Osteoblast (primary cell): Measurements from ENCODE around the gene TSPAN17. TPM values are rescaled to one million over a fixed set of nuclear protein-coding genes. Genes with fewer than 3 reads are reported as not detected.
"Not testable (repeated sequence)": the region's sequence is repeated elsewhere in the genome, so short reads cannot be mapped to it uniquely, and the experiment has no call there.

Source experiments
- DNase-seq: peaks from one replicate; pipeline ENCODE4 v3.0.0; 2011; ENCODE audit warnings: low spot score, mixed read lengths; ENCODE audit not compliant: insufficient read length; ENCODE audit errors: missing footprints
- H2AFZ ChIP-seq: 2 replicates; pipeline ENCODE4 v1.6.0; 2011; ENCODE audit warnings: mild to moderate bottlenecking, low read length
- H3K27ac ChIP-seq: 2 replicates; pipeline ENCODE4 v1.5.1; 2011; ENCODE audit warnings: mild to moderate bottlenecking, low read depth, low read length, moderate library complexity
- H3K27me3 ChIP-seq: 2 replicates; pipeline ENCODE4 v1.6.0; 2012; ENCODE audit warnings: mild to moderate bottlenecking, control low read depth, inconsistent platforms, low read length, moderate library complexity; ENCODE audit not compliant: insufficient read depth
- H3K36me3 ChIP-seq: 2 replicates; pipeline ENCODE4 v1.5.1; 2011; ENCODE audit warnings: mild to moderate bottlenecking, low read length, control low read depth, moderate library complexity; ENCODE audit not compliant: insufficient read depth
- H3K4me1 ChIP-seq: 2 replicates; pipeline ENCODE4 v1.5.1; 2011; ENCODE audit warnings: mild to moderate bottlenecking, low read length, control low read depth, moderate library complexity; ENCODE audit not compliant: insufficient read depth
- H3K4me2 ChIP-seq: 2 replicates; pipeline ENCODE4 v1.6.0; 2011; ENCODE audit warnings: mild to moderate bottlenecking, low read length; ENCODE audit not compliant: insufficient read depth
- H3K4me3 ChIP-seq: fragments of 200-600 bp; sonication (generic); 3 replicates; pipeline ENCODE4 v1.5.1; 2012; ENCODE audit warnings: mild to moderate bottlenecking, low read length, inconsistent platforms; ENCODE audit not compliant: insufficient read depth
- H3K79me2 ChIP-seq: 2 replicates; pipeline ENCODE4 v1.6.0; 2012; ENCODE audit warnings: mild to moderate bottlenecking, low read length, control low read depth, inconsistent platforms; ENCODE audit not compliant: insufficient read depth
- H3K9me3 ChIP-seq: 2 replicates; pipeline ENCODE4 v1.5.1; 2011; ENCODE audit warnings: low read depth, low read length, control low read depth
- H4K20me1 ChIP-seq: 2 replicates; pipeline ENCODE4 v1.6.0; 2012; ENCODE audit warnings: mild to moderate bottlenecking, low read length, control low read depth; ENCODE audit not compliant: insufficient read depth
- CTCF ChIP-seq: IDR thresholded peaks from 2 replicates; pipeline ENCODE4 v1.5.1; 2011; ENCODE audit warnings: mild to moderate bottlenecking, low read depth, low read length, moderate library complexity; ENCODE audit errors: extremely low read depth
- total RNA-seq: library from RNA; depleted of rRNA; stranded (reverse); fragments of >200 nt; gene quantifications from 2 replicates; pipeline ENCODE4 v1.2.3, GENCODE V29; 2012

The TSPAN17 gene
- 26.1 and 33.6 TPM in 2 replicates for total RNA-seq

DNA sequence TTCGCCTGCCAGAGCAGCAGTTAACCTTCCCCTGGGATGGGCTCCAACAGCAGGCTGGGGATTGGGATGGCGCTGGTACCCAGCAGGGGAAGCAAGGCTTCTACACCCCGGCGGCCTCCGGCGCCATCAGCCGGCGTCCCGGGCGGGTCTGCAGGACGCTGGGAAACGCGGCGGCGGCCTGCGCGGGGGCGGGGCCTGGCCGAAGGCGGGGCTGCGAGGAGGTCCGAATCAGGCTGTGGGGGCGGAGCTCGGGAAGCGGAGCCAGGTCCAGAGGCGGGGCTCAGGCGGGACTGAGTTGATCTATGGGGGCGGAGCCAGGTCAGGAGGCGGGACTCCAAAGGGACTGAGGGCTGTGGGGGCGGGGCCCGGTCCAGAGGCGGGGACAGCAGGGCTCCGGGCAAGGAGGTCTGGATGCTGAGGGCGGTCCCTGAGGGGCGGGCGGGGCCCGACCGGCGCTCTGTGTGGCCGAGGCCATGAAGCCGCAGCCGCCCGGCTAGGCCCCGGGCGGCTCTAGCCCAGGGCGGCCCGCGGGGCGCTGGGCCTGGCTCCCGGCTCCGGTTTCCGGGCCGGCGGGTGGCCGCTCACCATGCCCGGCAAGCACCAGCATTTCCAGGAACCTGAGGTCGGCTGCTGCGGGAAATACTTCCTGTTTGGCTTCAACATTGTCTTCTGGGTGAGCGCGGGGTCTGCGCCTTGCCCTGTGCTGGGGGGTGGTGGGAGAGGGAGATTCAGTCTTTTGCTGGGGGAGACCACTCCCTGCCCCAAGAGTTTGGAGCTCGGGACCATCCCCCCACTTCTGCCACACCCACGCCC is at the start of gene TSPAN17:
Gene TSPAN17, plus strand, starts transcription at position 455 of the 813 bp plus-strand sequence. Its CDS starts 132 bp downstream, at position 587.
- peak; percentile 18 for TF ChIP-seq CTCF
- Histone ChIP-seq H3K79me2 (peaks cover 39% of the 10 kb centered on the region), H3K9me3 (no peaks in the 10 kb centered on the region), H4K20me1 (peaks cover 27% of the 10 kb centered on the region), H3K4me1 (peaks cover 12% of the 10 kb centered on the region), H3K4me3 (peak within 1 kb of the TSS; percentile 91), H3K27me3 (no peaks in the 10 kb centered on the region), H3K36me3 (no peaks in the 10 kb centered on the region), H2AFZ (peak within 1 kb of the TSS; percentile 94), H3K4me2 (peak within 1 kb of the TSS; percentile 88), H3K27ac (peak within 1 kb of the TSS; percentile 61)
- DNase-seq: peak; percentile 100

DNA sequence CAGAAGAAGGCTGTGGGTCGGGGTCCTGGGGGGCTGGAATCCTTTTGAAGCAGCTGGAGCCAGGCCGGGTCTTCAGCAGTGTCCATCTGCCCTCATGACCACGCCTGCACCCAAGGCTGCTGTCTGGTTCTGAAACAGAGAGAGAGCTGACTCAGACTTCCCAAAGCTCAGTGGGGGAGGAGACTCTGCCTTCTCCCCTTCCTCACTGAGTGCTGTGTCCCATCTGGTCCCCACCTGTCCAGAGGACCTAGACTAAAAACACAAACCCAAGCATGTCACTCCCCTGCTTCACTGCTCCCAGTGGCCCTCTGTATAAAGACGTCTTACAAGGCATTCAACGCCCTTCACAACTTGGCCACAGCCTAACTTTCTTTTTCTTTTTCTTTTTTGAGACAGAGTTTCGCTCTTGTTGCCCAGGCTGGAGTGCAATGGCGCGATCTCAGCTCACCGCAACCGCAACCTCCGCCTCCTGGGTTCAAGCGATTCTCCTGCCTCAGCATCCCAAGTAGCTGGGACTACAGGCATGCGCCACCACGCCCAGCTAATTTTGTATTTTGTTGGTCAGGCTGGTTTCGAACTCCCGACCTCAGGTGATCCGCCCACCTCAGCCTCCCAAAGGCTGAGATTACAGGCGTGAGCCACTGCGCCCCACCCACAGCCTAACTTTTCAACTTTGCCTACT is 47.4 kb upstream of the TSPAN17 start:
- peak; percentile 80 for DNase-seq

DNA sequence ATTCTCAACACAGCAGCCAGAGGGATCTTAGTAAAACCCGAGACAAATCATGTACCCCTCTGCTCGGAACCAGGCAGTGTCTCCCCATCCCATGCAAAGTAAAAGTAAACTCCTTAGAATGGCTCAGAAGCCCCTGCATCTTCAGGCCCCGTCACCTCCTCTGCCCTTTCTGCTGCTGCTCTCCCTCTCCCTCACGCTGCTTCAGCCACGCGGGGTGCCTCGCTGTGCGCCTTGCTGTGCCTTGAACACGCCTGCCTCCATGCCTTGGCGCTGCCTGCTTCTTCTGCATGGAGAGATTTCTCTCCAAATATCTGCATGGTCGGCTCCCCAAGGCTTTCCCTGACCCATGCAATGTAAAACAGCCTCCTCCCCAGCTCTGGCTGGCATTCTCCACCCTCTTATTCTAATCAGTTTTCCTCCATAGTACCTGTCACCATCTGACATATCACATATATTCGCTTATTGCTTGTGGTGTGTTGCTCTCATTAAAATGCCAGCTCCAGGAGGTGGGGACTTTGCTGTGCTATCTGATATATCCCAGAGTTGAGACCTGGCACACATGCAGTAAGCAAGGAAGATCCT is 45.3 kb upstream of the TSPAN17 start:
- no peak overlapping the region for H3K4me2 ChIP-seq
- H2AFZ ChIP-seq: no peak overlapping the region
- H3K79me2 ChIP-seq: no peaks in the 10 kb centered on the region

More for the DNA sequence above, 47.4 kb upstream of the TSPAN17 start:
- H3K4me3 ChIP-seq, H3K9me3 ChIP-seq, H3K27ac ChIP-seq, H3K4me2 ChIP-seq, H3K27me3 ChIP-seq, H2AFZ ChIP-seq, H4K20me1 ChIP-seq, H3K36me3 ChIP-seq, H3K79me2 ChIP-seq, H3K4me1 ChIP-seq: not testable (repeated sequence)

DNA sequence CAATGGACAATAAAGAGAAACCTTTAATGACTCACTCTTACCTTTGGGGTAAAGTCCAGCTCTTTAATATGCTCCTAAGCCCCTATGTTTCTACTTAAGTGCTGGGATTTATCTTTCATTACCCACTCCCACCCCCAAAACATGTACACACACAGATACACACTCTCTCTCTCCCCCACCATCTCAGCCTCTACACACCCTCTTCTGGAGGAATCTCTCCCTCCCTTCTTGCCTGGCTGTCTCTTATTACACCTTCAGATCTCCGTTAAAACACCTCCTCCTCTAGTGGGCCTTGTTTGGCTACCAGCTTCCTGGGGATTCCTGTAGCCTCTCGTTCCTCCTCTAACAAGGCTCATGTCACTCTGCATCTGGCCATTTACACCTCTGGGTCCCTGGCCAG is 44.2 kb upstream of the TSPAN17 start:
- H3K27me3 ChIP-seq: no peaks in the 10 kb centered on the region
- H2AFZ ChIP-seq: no peak overlapping the region
- H3K36me3 ChIP-seq: no peaks in the 10 kb centered on the region
- H3K9me3 ChIP-seq: no peaks in the 10 kb centered on the region
- H4K20me1 ChIP-seq: no peaks in the 10 kb centered on the region
- H3K4me2 ChIP-seq: no peak overlapping the region
- H3K27ac ChIP-seq: no peak overlapping the region
- no peaks in the 10 kb centered on the region for H3K4me1 ChIP-seq
- H3K4me3 ChIP-seq: no peak overlapping the region
- H3K79me2 ChIP-seq: no peaks in the 10 kb centered on the region
- DNase-seq: no peak
- TF ChIP-seq CTCF: no peak

More for the DNA sequence above, 45.3 kb upstream of the TSPAN17 start:
- no peak for TF ChIP-seq CTCF
- Histone ChIP-seq H3K27me3 (no peaks in the 10 kb centered on the region), H3K36me3 (no peaks in the 10 kb centered on the region), H3K27ac (no peak overlapping the region), H3K4me3 (no peak overlapping the region), H4K20me1 (no peaks in the 10 kb centered on the region), H3K9me3 (no peaks in the 10 kb centered on the region), H3K4me1 (no peaks in the 10 kb centered on the region)
- no peak for DNase-seq
